Upper lobe of left lung (tissue), 4 donors: ENCODE results near the gene GET4.

ENCODE experiments used
- CTCF ChIP-seq, 6 experiments: fragments of 450-650 bp in 4 of 6; fragments of 200-600 bp in 2 of 6; sonication (generic) in 2 of 6; IDR thresholded peaks; one replicate each; pipeline ENCODE4 v1.5.1; 2016 to 2019; ENCODE audit warnings: antibody characterized with exemption in 6 of 6
- EP300 ChIP-seq, 4 donors: sonication (generic); formaldehyde crosslinking; IDR thresholded peaks; one replicate each; pipeline ENCODE4 v1.5.1; 2017; ENCODE audit warnings: antibody characterized with exemption in 4 of 4, control low read depth in 2 of 4
- POLR2A ChIP-seq, 4 donors: fragments of 450-650 bp; IDR thresholded peaks; one replicate each; pipeline ENCODE4 v1.5.1; 2016 to 2017; ENCODE audit warnings: antibody characterized with exemption in 4 of 4, mild to moderate bottlenecking in 2 of 4

- TF ChIP-seq CTCF (IDR thresholded peaks at IDR 0.05): no peak
- TF ChIP-seq POLR2A (IDR thresholded peaks at IDR 0.05): no peak
- TF ChIP-seq EP300 (IDR thresholded peaks at IDR 0.05): no peak
These were observed 22.1 kb downstream of the GET4 start for GRCh38 chr7:898460-898854.
